Esophagus mucosa (tissue), 1 donor: ENCODE data around the gene POLD3. TPM values are rescaled to one million over a fixed set of nuclear protein-coding genes. Genes with fewer than 3 reads are reported as not detected.
"Not testable (repeated sequence)": the region's sequence is repeated elsewhere in the genome, so short reads cannot be mapped to it uniquely, and the experiment has no call there.

ENCODE experiments used
- ATAC-seq: fragments of 200-7000 bp; cut with Tn5 transposase; one replicate; pipeline ENCODE4 v1.9.1; 2020
- total RNA-seq: library from RNA; stranded (reverse); gene quantifications from one replicate; pipeline ENCODE4 v1.2.4, GENCODE V29; 2023
- donor health status: DM: yes; HTN: yes; CAD: no.

The POLD3 gene
- total RNA-seq, 1 donor from 2014 or later = 13.5 TPM

GRCh38 chr11:74583024-74583624 lies 9.3 kb upstream of the POLD3 start:
- no peak for ATAC-seq

GRCh38 chr11:74590492-74590891 lies 1.9 kb upstream of the POLD3 start:
- ATAC-seq = not testable (repeated sequence)

- ATAC-seq = no peak
These were observed 330 bp upstream of the POLD3 start for GRCh38 chr11:74592063-74592440.

- ATAC-seq = no peak
These were observed 1.1 kb downstream of the POLD3 start for GRCh38 chr11:74593463-74593862.

GRCh38 chr11:74602637-74603556 lies 10.5 kb downstream of the POLD3 start:
- ATAC-seq = no peak

GRCh38 chr11:74603845-74604244 lies 11.5 kb downstream of the POLD3 start:
- ATAC-seq = no peak

GRCh38 chr11:74604311-74604710 lies 11.9 kb downstream of the POLD3 start:
- no peak for ATAC-seq

GRCh38 chr11:74605403-74605802 lies 13.0 kb downstream of the POLD3 start:
- ATAC-seq = no peak

GRCh38 chr11:74608431-74608830 lies 16.0 kb downstream of the POLD3 start:
- ATAC-seq = no peak

- ATAC-seq = peak; percentile 48
These were observed 19.0 kb downstream of the POLD3 start for GRCh38 chr11:74611369-74611861.

- ATAC-seq = no peak
These were observed 20.5 kb downstream of the POLD3 start for GRCh38 chr11:74612877-74613276.

- ATAC-seq = no peak
These were observed 22.9 kb downstream of the POLD3 start for GRCh38 chr11:74615311-74615710.

GRCh38 chr11:74615988-74616387 lies 23.6 kb downstream of the POLD3 start:
- no peak for ATAC-seq

GRCh38 chr11:74620531-74620930 lies 28.1 kb downstream of the POLD3 start:
- ATAC-seq = no peak

- ATAC-seq = no peak
These were observed 33.7 kb downstream of the POLD3 start for GRCh38 chr11:74626130-74626529.

GRCh38 chr11:74626604-74627003 lies 34.2 kb downstream of the POLD3 start:
- ATAC-seq = no peak

- no peak for ATAC-seq
These were observed 35.0 kb downstream of the POLD3 start for GRCh38 chr11:74627381-74627780.

- no peak for ATAC-seq
These were observed 37.7 kb downstream of the POLD3 start for GRCh38 chr11:74630043-74630442.

- no peak for ATAC-seq
These were observed 41.3 kb downstream of the POLD3 start for GRCh38 chr11:74633406-74634393.

GRCh38 chr11:74634537-74634936 lies 42.2 kb downstream of the POLD3 start:
- ATAC-seq = peak; percentile 76

GRCh38 chr11:74636630-74637184 lies 44.3 kb downstream of the POLD3 start:
- peak; percentile 80 for ATAC-seq

- no peak for ATAC-seq
These were observed 45.3 kb downstream of the POLD3 start for GRCh38 chr11:74637700-74638099.
